KOPT-K1 (cell line): Measurements from ENCODE around the gene CHD9.
A peak's percentile ranks its signal among the peaks of the same experiment; 100 is the strongest.
"Not testable (repeated sequence)": the region's sequence is repeated elsewhere in the genome, so short reads cannot be mapped to it uniquely, and the experiment has no call there.

ENCODE experiments used
- H3K27ac ChIP-seq: fragments of 200-600 bp; sonication (generic); 2 replicates; pipeline ENCODE4 v1.5.1; 2016; ENCODE audit warnings: antibody characterized with exemption, mild to moderate bottlenecking, low read depth, low read length; ENCODE audit not compliant: poor library complexity, severe bottlenecking
- H3K36me3 ChIP-seq: fragments of 200-600 bp; sonication (generic); 2 replicates; pipeline ENCODE4 v1.5.1; 2017; ENCODE audit warnings: antibody characterized with exemption, mild to moderate bottlenecking, low read length, moderate library complexity; ENCODE audit not compliant: insufficient read depth
- H3K9me3 ChIP-seq: fragments of 200-600 bp; sonication (generic); 2 replicates; pipeline ENCODE4 v1.5.1; 2017; ENCODE audit warnings: antibody characterized with exemption, low read length, mild to moderate bottlenecking; ENCODE audit not compliant: insufficient read depth, poor library complexity, severe bottlenecking

CHD9 gene

GRCh38 chr16:53041320-53042051 lies 13.3 kb upstream of the CHD9 start:
- Histone ChIP-seq H3K36me3 (no peaks in the 10 kb centered on the region), H3K9me3 (no peaks in the 10 kb centered on the region), H3K27ac (no peak overlapping the region)

- H3K27ac ChIP-seq: no peak overlapping the region
- no peaks in the 10 kb centered on the region for H3K36me3 ChIP-seq
- no peaks in the 10 kb centered on the region for H3K9me3 ChIP-seq
Observed at GRCh38 chr16:53042235-53042701, 12.5 kb upstream of the CHD9 start.

GRCh38 chr16:53043428-53043831 lies 11.4 kb upstream of the CHD9 start:
- Histone ChIP-seq H3K36me3 (no peaks in the 10 kb centered on the region), H3K9me3 (no peaks in the 10 kb centered on the region), H3K27ac (no peak overlapping the region)

GRCh38 chr16:53043986-53044601 lies 10.7 kb upstream of the CHD9 start:
- no peaks in the 10 kb centered on the region for H3K9me3 ChIP-seq
- H3K27ac ChIP-seq: no peak overlapping the region
- no peaks in the 10 kb centered on the region for H3K36me3 ChIP-seq

- no peaks in the 10 kb centered on the region for H3K9me3 ChIP-seq
- no peaks in the 10 kb centered on the region for H3K36me3 ChIP-seq
- H3K27ac ChIP-seq: no peak overlapping the region
Observed at GRCh38 chr16:53045341-53046220, 9.2 kb upstream of the CHD9 start.

- not testable (repeated sequence) for H3K36me3 ChIP-seq, H3K27ac ChIP-seq, H3K9me3 ChIP-seq
Observed at GRCh38 chr16:53047515-53047914, 7.3 kb upstream of the CHD9 start.

- H3K27ac ChIP-seq: no peak overlapping the region
- H3K36me3 ChIP-seq: no peaks in the 10 kb centered on the region
- no peaks in the 10 kb centered on the region for H3K9me3 ChIP-seq
Observed at GRCh38 chr16:53048139-53048915, 6.5 kb upstream of the CHD9 start.

GRCh38 chr16:53051255-53051654 lies 3.5 kb upstream of the CHD9 start:
- not testable (repeated sequence) for H3K27ac ChIP-seq, H3K36me3 ChIP-seq

GRCh38 chr16:53052519-53053501 lies 2.0 kb upstream of the CHD9 start, which contains the start of gene CHD9NB:
Gene CHD9NB (minus strand): TSS chr16:53052897. CDS start chr16:53044158, 8,739 bp downstream.
- H3K36me3 ChIP-seq: no peaks in the 10 kb centered on the region
- H3K9me3 ChIP-seq: no peaks in the 10 kb centered on the region
- H3K27ac ChIP-seq: no peak within 1 kb of the TSS

More at GRCh38 chr16:53051255-53051654, 3.5 kb upstream of the CHD9 start:
- H3K9me3 ChIP-seq: not testable (repeated sequence)

GRCh38 chr16:53053967-53054669 lies 673 bp upstream of the CHD9 start:
- peak overlapping the region; percentile 73 for H3K27ac ChIP-seq
- H3K9me3 ChIP-seq: no peaks in the 10 kb centered on the region
- no peaks in the 10 kb centered on the region for H3K36me3 ChIP-seq

- Histone ChIP-seq H3K9me3 (no peaks in the 10 kb centered on the region), H3K36me3 (0 out of 2 replicates have a peak, but pooled peaks cover 5% of the 10 kb centered on the region), H3K27ac (peak overlapping the region; percentile 73)
Observed at GRCh38 chr16:53055541-53056391, 975 bp downstream of the CHD9 start.

GRCh38 chr16:53056392-53056881 lies 1.6 kb downstream of the CHD9 start:
- H3K36me3 ChIP-seq: 0 out of 2 replicates have a peak, but pooled peaks cover 6% of the 10 kb centered on the region
- H3K9me3 ChIP-seq: no peaks in the 10 kb centered on the region
- H3K27ac ChIP-seq: no peak overlapping the region
